Muscle of leg (tissue), 16 donors: ENCODE data around the gene PDE4C. TPM values are rescaled to one million over a fixed set of nuclear protein-coding genes. Genes with fewer than 3 reads are reported as not detected.

Experiments
- DNase-seq: peaks from one replicate; pipeline ENCODE4 v3.0.0; 2013
- H3K27ac ChIP-seq: one replicate; pipeline ENCODE4 v1.5.1; 2013; ENCODE audit warnings: mild to moderate bottlenecking, low read length, control low read depth
- H3K27me3 ChIP-seq: one replicate; pipeline ENCODE4 v1.6.1; 2013; ENCODE audit warnings: low read length; ENCODE audit not compliant: control insufficient read depth, insufficient read depth
- H3K36me3 ChIP-seq: one replicate; pipeline ENCODE4 v1.6.1; 2013; ENCODE audit warnings: low read length; ENCODE audit not compliant: control insufficient read depth, insufficient read depth
- H3K4me1 ChIP-seq: one replicate; pipeline ENCODE4 v1.6.1; 2013; ENCODE audit warnings: low read length; ENCODE audit not compliant: control insufficient read depth, insufficient read depth
- H3K4me3 ChIP-seq: one replicate; pipeline ENCODE4 v1.5.1; 2013; ENCODE audit warnings: low read length, control low read depth
- H3K9me3 ChIP-seq: replicated peaks from 2 replicates; pipeline ENCODE4 v1.6.1; 2013; ENCODE audit warnings: low read depth, low read length; ENCODE audit not compliant: control insufficient read depth
- WGBS: methylation state at CpG from one replicate; pipeline ENCODE4 v1.1.5; 2013; ENCODE audit warnings: missing lambda C conversion rate; ENCODE audit not compliant: insufficient coverage; 5-methylcytosine and 5-hydroxymethylcytosine counted together
- long read RNA-seq, 11 donors: transcript quantifications; one replicate each; lab custom pipeline, GENCODE V29; 2026
- polyA plus RNA-seq, 8 donors: library from polyadenylated mRNA; unstranded; fragments of 120-200 nt; gene quantifications; one replicate each; pipeline versions ENCODE4 v1.2.1 to v1.2.3, GENCODE V29; 2013; ENCODE audit warnings: inconsistent platforms in 1 of 8, low replicate concordance in 1 of 8; ENCODE audit not compliant: insufficient read length in 8 of 8, insufficient read depth in 1 of 8
- total RNA-seq: library from RNA; stranded (reverse); fragments of 120-200 nt; gene quantifications from one replicate; pipeline ENCODE4 v1.2.4, GENCODE V29; 2013

Gene PDE4C
- total RNA-seq (3.3 TPM), polyA plus RNA-seq (10 to 100 TPM in 2 of 8 donors, 1 to 10 TPM in 6; 1.5 to 15.2 (median 4.6) TPM)
- long read RNA-seq, donor 1 = 0 reads
- long read RNA-seq, donor 2 = 0 reads
- long read RNA-seq, donor 3 = 0 reads
- long read RNA-seq, donor 4 = 0 reads
- long read RNA-seq, donor 5 = 0 reads
- long read RNA-seq, donor 6 = 0 reads
- long read RNA-seq, donor 7 = 0 reads
- long read RNA-seq, donor 8 = 0 reads
- long read RNA-seq, donor 9 = 0 reads
- long read RNA-seq, donor 10 = 0 reads
- long read RNA-seq, donor 11 = 0 reads

- Histone ChIP-seq H3K27ac (peak within 1 kb of the TSS; percentile 67), H3K4me3 (peak within 1 kb of the TSS; percentile 3), H3K36me3 (no peaks in the 10 kb centered on the region), H3K4me1 (peaks cover 34% of the 10 kb centered on the region), H3K9me3 (no peaks in the 10 kb centered on the region), H3K27me3 (peaks cover 59% of the 10 kb centered on the region)
- WGBS = 3% methylated on average over 42 of the region's 51 CpGs
- peak; percentile 67 for DNase-seq
Observed at GRCh38 chr19:18225702-18226468, at the start of gene PDE4C. TSS of gene PDE4C (minus strand) at chr19:18226438. CDS start at chr19:18226415, 23 bp downstream.

GRCh38 chr19:18274781-18275356 lies 48.6 kb upstream of the PDE4C start:
- Histone ChIP-seq H3K36me3 (peaks cover 38% of the 10 kb centered on the region), H3K27ac (peak overlapping the region; percentile 59), H3K4me3 (peak overlapping the region; percentile 1), H3K27me3 (no peaks in the 10 kb centered on the region), H3K9me3 (no peaks in the 10 kb centered on the region), H3K4me1 (peaks cover 35% of the 10 kb centered on the region)
- 8% methylated on average over 7 of the region's 13 CpGs for WGBS
- peak; percentile 95 for DNase-seq

GRCh38 chr19:18274219-18274780 lies 48.1 kb upstream of the PDE4C start, which contains the start of gene IQCN:
TSS of gene IQCN (minus strand) at chr19:18274452. CDS start at chr19:18269478, 4,974 bp downstream.
- Histone ChIP-seq H3K4me3 (peak within 1 kb of the TSS; percentile 1), H3K4me1 (peaks cover 35% of the 10 kb centered on the region)
- 82% methylated on average over 7 of the region's 9 CpGs for WGBS

GRCh38 chr19:18273561-18274218 lies 47.5 kb upstream of the PDE4C start:
- H3K4me1 ChIP-seq = peaks cover 31% of the 10 kb centered on the region
- no peak overlapping the region for H3K27ac ChIP-seq
- DNase-seq = peak; percentile 66
- no peaks in the 10 kb centered on the region for H3K27me3 ChIP-seq
- 95% methylated on average over 7 of the region's 13 CpGs for WGBS
- peaks cover 36% of the 10 kb centered on the region for H3K36me3 ChIP-seq
- H3K4me3 ChIP-seq = no peak overlapping the region
- no peaks in the 10 kb centered on the region for H3K9me3 ChIP-seq

More at GRCh38 chr19:18274219-18274780, 48.1 kb upstream of the PDE4C start, which contains the start of gene IQCN:
- peak; percentile 77 for DNase-seq
- Histone ChIP-seq H3K27me3 (no peaks in the 10 kb centered on the region), H3K36me3 (peaks cover 37% of the 10 kb centered on the region), H3K9me3 (no peaks in the 10 kb centered on the region), H3K27ac (peak within 1 kb of the TSS; percentile 59)

GRCh38 chr19:18271433-18271841 lies 45.2 kb upstream of the PDE4C start:
- no peaks in the 10 kb centered on the region for H3K27me3 ChIP-seq
- DNase-seq = peak; percentile 83
- peaks cover 45% of the 10 kb centered on the region for H3K36me3 ChIP-seq
- H3K27ac ChIP-seq = no peak overlapping the region
- 100% methylated on average over 1 of the region's 6 CpGs for WGBS
- no peak overlapping the region for H3K4me3 ChIP-seq
- H3K9me3 ChIP-seq = no peaks in the 10 kb centered on the region
- peaks cover 22% of the 10 kb centered on the region for H3K4me1 ChIP-seq

- Histone ChIP-seq H3K27me3 (no peaks in the 10 kb centered on the region), H3K36me3 (peaks cover 46% of the 10 kb centered on the region), H3K9me3 (no peaks in the 10 kb centered on the region), H3K27ac (no peak overlapping the region), H3K4me1 (peaks cover 11% of the 10 kb centered on the region), H3K4me3 (no peak overlapping the region)
- no peak for DNase-seq
- WGBS = 97% methylated on average over 4 of the region's 9 CpGs
Observed at GRCh38 chr19:18270326-18270725, 44.1 kb upstream of the PDE4C start.

GRCh38 chr19:18269070-18269723 lies 43.0 kb upstream of the PDE4C start:
- peaks cover 54% of the 10 kb centered on the region for H3K36me3 ChIP-seq
- peaks cover under 1% of the 10 kb centered on the region for H3K4me1 ChIP-seq
- DNase-seq = peak; percentile 58
- WGBS = 62% methylated on average over 2 of the region's 2 CpGs
- no peak overlapping the region for H3K4me3 ChIP-seq
- no peak overlapping the region for H3K27ac ChIP-seq
- H3K27me3 ChIP-seq = no peaks in the 10 kb centered on the region
- H3K9me3 ChIP-seq = no peaks in the 10 kb centered on the region

GRCh38 chr19:18266771-18267686 lies 40.8 kb upstream of the PDE4C start:
- H3K27me3 ChIP-seq = no peaks in the 10 kb centered on the region
- WGBS = 92% methylated on average over 41 of the region's 42 CpGs
- H3K4me3 ChIP-seq = no peak overlapping the region
- peak; percentile 44 for DNase-seq
- H3K9me3 ChIP-seq = no peaks in the 10 kb centered on the region
- peaks cover 66% of the 10 kb centered on the region for H3K36me3 ChIP-seq
- no peaks in the 10 kb centered on the region for H3K4me1 ChIP-seq
- H3K27ac ChIP-seq = no peak overlapping the region
